ENCODE measurements around the gene LRRFIP1.
A peak's percentile ranks its signal among the peaks of the same experiment; 100 is the strongest.

Gene LRRFIP1

DNA sequence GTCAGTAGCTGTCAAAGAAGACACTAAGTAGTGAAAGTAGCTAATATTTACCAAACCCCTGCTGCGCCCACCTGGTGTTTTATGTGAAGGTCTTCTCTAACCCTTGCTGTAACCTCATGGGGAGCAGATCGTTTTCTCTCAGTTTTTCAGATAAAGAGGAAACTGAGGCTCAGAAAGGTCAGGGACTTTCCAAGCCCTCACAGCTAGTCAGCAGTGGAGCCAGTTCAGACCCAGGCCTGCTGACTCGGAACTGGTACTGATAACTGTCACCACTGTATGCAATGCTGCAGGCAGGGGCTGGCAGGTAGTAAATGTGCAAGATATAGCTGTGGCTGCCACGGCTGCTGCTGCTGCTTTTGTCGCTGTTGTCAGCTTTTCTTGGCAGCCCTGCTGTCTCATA is 69.1 kb downstream of the LRRFIP1 start:
- H3F3A ChIP-seq (ENCODE audit: insufficient read depth, low read length): peaks cover 64% of the 10 kb centered on the region
- H3K9ac ChIP-seq (ENCODE audit: low read length): peak overlapping the region; percentile 98
- no peaks in the 10 kb centered on the region for H3K9me2 ChIP-seq (replicated peaks; ENCODE audit: insufficient read depth, low read length)
- no peaks in the 10 kb centered on the region for H3K27me3 ChIP-seq (replicated peaks; ENCODE audit: insufficient read depth, low read length)
- H3K4me3 ChIP-seq (ENCODE audit: low read length): peak overlapping the region; percentile 91
- no peak overlapping the region for H2AFZ ChIP-seq (ENCODE audit: low read length)
- H3K27ac ChIP-seq (ENCODE audit: low read length): peak overlapping the region; percentile 100
- no peaks in the 10 kb centered on the region for H3K9me3 ChIP-seq (replicated peaks; ENCODE audit: insufficient read depth, low read length)
- peaks cover 89% of the 10 kb centered on the region for H3K79me2 ChIP-seq (ENCODE audit: low read length)
- peak overlapping the region; percentile 99 for H3K4me2 ChIP-seq (ENCODE audit: low read depth, low read length)
- DNase-seq: peak; percentile 76
- no peaks in the 10 kb centered on the region for H4K20me1 ChIP-seq (ENCODE audit: insufficient read depth, low read length)
- no peaks in the 10 kb centered on the region for H3K36me3 ChIP-seq (replicated peaks; ENCODE audit: insufficient read depth, low read length)
- H3K4me1 ChIP-seq (ENCODE audit: low read length): peaks cover 55% of the 10 kb centered on the region
- TF ChIP-seq, protein P1, sequence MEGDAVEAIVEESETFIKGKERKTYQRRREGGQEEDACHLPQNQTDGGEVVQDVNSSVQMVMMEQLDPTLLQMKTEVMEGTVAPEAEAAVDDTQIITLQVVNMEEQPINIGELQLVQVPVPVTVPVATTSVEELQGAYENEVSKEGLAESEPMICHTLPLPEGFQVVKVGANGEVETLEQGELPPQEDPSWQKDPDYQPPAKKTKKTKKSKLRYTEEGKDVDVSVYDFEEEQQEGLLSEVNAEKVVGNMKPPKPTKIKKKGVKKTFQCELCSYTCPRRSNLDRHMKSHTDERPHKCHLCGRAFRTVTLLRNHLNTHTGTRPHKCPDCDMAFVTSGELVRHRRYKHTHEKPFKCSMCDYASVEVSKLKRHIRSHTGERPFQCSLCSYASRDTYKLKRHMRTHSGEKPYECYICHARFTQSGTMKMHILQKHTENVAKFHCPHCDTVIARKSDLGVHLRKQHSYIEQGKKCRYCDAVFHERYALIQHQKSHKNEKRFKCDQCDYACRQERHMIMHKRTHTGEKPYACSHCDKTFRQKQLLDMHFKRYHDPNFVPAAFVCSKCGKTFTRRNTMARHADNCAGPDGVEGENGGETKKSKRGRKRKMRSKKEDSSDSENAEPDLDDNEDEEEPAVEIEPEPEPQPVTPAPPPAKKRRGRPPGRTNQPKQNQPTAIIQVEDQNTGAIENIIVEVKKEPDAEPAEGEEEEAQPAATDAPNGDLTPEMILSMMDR (IDR thresholded peaks at IDR 0.05; ENCODE audit: low read length): no peak
- TF ChIP-seq EZH2phosphoT487 (IDR thresholded peaks at IDR 0.05; ENCODE audit: low read length) (no peak), EZH2 (optimal IDR thresholded peaks at IDR 0.05; ENCODE audit: low read depth, low read length) (no peak)

DNA sequence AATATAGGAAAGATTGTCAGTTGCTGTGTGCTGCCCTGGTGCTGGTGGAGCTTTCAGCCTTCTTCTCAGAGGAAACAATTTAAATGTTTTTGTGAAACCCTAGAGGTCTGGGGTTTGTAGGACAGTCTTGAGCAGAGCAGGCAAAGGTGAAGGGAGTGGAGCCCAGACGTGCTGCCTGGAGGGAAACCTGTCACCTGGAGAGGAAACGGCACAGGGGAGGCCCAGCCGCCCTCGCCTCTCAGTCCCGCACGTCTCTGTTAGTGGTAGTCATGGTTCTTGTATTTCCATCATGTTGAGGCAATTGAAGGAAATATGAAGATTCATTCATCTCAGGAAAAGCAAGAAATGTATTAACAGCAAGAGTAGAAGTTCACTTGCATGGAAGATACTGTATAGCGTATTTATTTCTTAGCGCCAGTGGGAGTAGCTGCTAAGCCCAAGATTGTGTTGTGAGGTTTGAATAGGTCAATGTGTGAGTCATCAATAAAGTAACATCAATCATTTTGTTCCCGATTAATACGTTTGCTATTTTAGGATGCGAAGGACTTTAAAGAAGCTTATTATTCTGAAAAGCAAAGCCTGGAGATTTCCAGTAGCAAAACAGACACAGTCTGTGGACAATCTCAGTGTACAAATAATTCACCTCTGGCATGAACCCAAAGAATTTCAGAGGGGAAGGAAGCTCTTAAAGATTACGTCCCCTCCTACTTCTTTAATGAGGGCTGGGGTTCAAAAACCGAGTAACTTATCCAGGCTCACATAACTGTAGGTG is 70.4 kb downstream of the LRRFIP1 start:
- H3K9ac ChIP-seq (ENCODE audit: low read length): peak overlapping the region; percentile 98
- no peaks in the 10 kb centered on the region for H4K20me1 ChIP-seq (ENCODE audit: insufficient read depth, low read length)
- no peak overlapping the region for H2AFZ ChIP-seq (ENCODE audit: low read length)
- H3K36me3 ChIP-seq (replicated peaks; ENCODE audit: insufficient read depth, low read length): no peaks in the 10 kb centered on the region
- no peaks in the 10 kb centered on the region for H3K9me3 ChIP-seq (replicated peaks; ENCODE audit: insufficient read depth, low read length)
- peak; percentile 48 for DNase-seq
- no peak for TF ChIP-seq EZH2phosphoT487 (IDR thresholded peaks at IDR 0.05; ENCODE audit: low read length)
- TF ChIP-seq EZH2 (optimal IDR thresholded peaks at IDR 0.05; ENCODE audit: low read depth, low read length): no peak
- TF ChIP-seq, protein P1 (IDR thresholded peaks at IDR 0.05; ENCODE audit: low read length): no peak
- H3K4me2 ChIP-seq (ENCODE audit: low read depth, low read length): peak overlapping the region; percentile 99
- no peaks in the 10 kb centered on the region for H3K9me2 ChIP-seq (replicated peaks; ENCODE audit: insufficient read depth, low read length)
- no peaks in the 10 kb centered on the region for H3K27me3 ChIP-seq (replicated peaks; ENCODE audit: insufficient read depth, low read length)
- peaks cover 97% of the 10 kb centered on the region for H3K79me2 ChIP-seq (ENCODE audit: low read length)
- peaks cover 68% of the 10 kb centered on the region for H3K4me1 ChIP-seq (ENCODE audit: low read length)
- H3K27ac ChIP-seq (ENCODE audit: low read length): peak overlapping the region; percentile 100
- peak overlapping the region; percentile 40; the same call in 1 of the 2 replicates for H3K4me3 ChIP-seq (ENCODE audit: low read length)
- H3F3A ChIP-seq (ENCODE audit: insufficient read depth, low read length): peaks cover 77% of the 10 kb centered on the region

DNA sequence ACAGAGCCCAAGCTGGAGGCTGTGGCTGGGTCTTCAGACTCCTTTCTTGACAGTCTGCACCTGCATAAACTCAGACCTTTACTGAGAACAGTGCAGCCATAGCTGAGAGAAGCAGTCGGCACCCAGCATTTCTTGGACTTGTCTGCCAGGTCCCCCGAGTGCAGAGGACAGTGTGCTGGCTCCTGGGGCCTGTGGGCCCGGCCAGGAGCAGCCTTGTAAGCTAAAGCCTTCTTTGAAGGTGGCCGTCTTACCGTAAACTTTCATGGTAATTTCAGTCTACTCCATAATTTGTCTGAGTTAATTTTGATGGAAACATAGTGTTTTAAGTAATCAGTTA is 70.9 kb downstream of the LRRFIP1 start:
- peak overlapping the region; percentile 98 for H3K9ac ChIP-seq (ENCODE audit: low read length)
- H3K9me3 ChIP-seq (replicated peaks; ENCODE audit: insufficient read depth, low read length): no peaks in the 10 kb centered on the region
- no peaks in the 10 kb centered on the region for H3K36me3 ChIP-seq (replicated peaks; ENCODE audit: insufficient read depth, low read length)
- H3K4me1 ChIP-seq (ENCODE audit: low read length): peaks cover 74% of the 10 kb centered on the region
- TF ChIP-seq, protein P1 (IDR thresholded peaks at IDR 0.05; ENCODE audit: low read length): no peak
- TF ChIP-seq EZH2phosphoT487 (IDR thresholded peaks at IDR 0.05; ENCODE audit: low read length): no peak
- TF ChIP-seq EZH2 (optimal IDR thresholded peaks at IDR 0.05; ENCODE audit: low read depth, low read length): no peak
- DNase-seq: peak; percentile 44
- H2AFZ ChIP-seq (ENCODE audit: low read length): no peak overlapping the region
- no peaks in the 10 kb centered on the region for H4K20me1 ChIP-seq (ENCODE audit: insufficient read depth, low read length)
- H3K4me3 ChIP-seq (ENCODE audit: low read length): peak overlapping the region; percentile 13; the same call in 1 of the 2 replicates
- H3F3A ChIP-seq (ENCODE audit: insufficient read depth, low read length): peaks cover 82% of the 10 kb centered on the region
- peaks cover 97% of the 10 kb centered on the region for H3K79me2 ChIP-seq (ENCODE audit: low read length)
- no peaks in the 10 kb centered on the region for H3K27me3 ChIP-seq (replicated peaks; ENCODE audit: insufficient read depth, low read length)
- H3K9me2 ChIP-seq (replicated peaks; ENCODE audit: insufficient read depth, low read length): no peaks in the 10 kb centered on the region
- peak overlapping the region; percentile 99 for H3K4me2 ChIP-seq (ENCODE audit: low read depth, low read length)
- H3K27ac ChIP-seq (ENCODE audit: low read length): peak overlapping the region; percentile 100

Measured in MM.1S (cell line).